HepG2 (cell line): Measurements from ENCODE around the gene FUT1. TPM values are rescaled to one million over a fixed set of nuclear protein-coding genes. Genes with fewer than 3 reads are reported as not detected.
A peak's percentile ranks its signal among the peaks of the same experiment; 100 is the strongest.

Experiments used
- ATF6 ChIP-seq: sonication (generic); formaldehyde crosslinking; conservative IDR thresholded peaks from 2 replicates; pipeline ENCODE4 v1.4.0; 2020; ENCODE audit warnings: missing genetic modification reagents
- DRAP1 ChIP-seq: IDR thresholded peaks from 2 replicates; pipeline ENCODE4 v1.6.1; 2016; ENCODE audit warnings: missing genetic modification reagents, missing compliant biosample characterization
- HMG20A ChIP-seq: IDR thresholded peaks from 2 replicates; pipeline ENCODE4 v1.6.1; 2016; ENCODE audit warnings: borderline replicate concordance
- MYNN ChIP-seq: sonication (generic); formaldehyde crosslinking; IDR thresholded peaks from 2 replicates; pipeline ENCODE4 v1.4.0; 2020; ENCODE audit warnings: mild to moderate bottlenecking, low read depth, missing genetic modification reagents
- NCOA2 ChIP-seq: sonication (generic); formaldehyde crosslinking; IDR thresholded peaks from 2 replicates; pipeline ENCODE4 v1.8.0; 2022; ENCODE audit warnings: inconsistent platforms
- NCOA5 ChIP-seq: sonication (generic); formaldehyde crosslinking; IDR thresholded peaks from 2 replicates; pipeline ENCODE4 v1.4.0; 2020; ENCODE audit warnings: missing genetic modification reagents
- PAX8 ChIP-seq: sonication (generic); formaldehyde crosslinking; IDR thresholded peaks from 2 replicates; pipeline ENCODE4 v1.8.0; 2022; ENCODE audit warnings: mild to moderate bottlenecking, missing genetic modification reagents, borderline replicate concordance
- STAT5B ChIP-seq: sonication (generic); formaldehyde crosslinking; IDR thresholded peaks from 2 replicates; pipeline ENCODE4 v1.4.0; 2020; ENCODE audit warnings: missing genetic modification reagents
- SUZ12 ChIP-seq: fragments of 150-350 bp; IDR thresholded peaks from 2 replicates; pipeline ENCODE4 v1.6.1; 2014; ENCODE audit warnings: low read depth, low read length
- ZNF101 ChIP-seq: sonication (generic); formaldehyde crosslinking; IDR thresholded peaks from 2 replicates; pipeline ENCODE4 v1.4.0; 2020; ENCODE audit warnings: mild to moderate bottlenecking, low read depth, missing genetic modification reagents, borderline replicate concordance
- ZNF337 ChIP-seq: sonication (generic); formaldehyde crosslinking; IDR thresholded peaks from 2 replicates; pipeline ENCODE4 v1.5.1; 2020; ENCODE audit warnings: missing genetic modification reagents, low read depth, mild to moderate bottlenecking, borderline replicate concordance
- ZNF557 ChIP-seq: sonication (generic); formaldehyde crosslinking; IDR thresholded peaks from 2 replicates; pipeline ENCODE4 v1.4.0; 2020; ENCODE audit warnings: missing genetic modification reagents
- ZNF687 ChIP-seq: sonication (generic); formaldehyde crosslinking; IDR thresholded peaks from 2 replicates; pipeline ENCODE4 v1.5.1; 2020; ENCODE audit warnings: mild to moderate bottlenecking, missing genetic modification reagents, moderate library complexity
- ZNF768 ChIP-seq: sonication (generic); formaldehyde crosslinking; IDR thresholded peaks from 2 replicates; pipeline ENCODE4 v1.4.0; 2020; ENCODE audit warnings: missing genetic modification reagents
- ZNF878 ChIP-seq: sonication (generic); formaldehyde crosslinking; IDR thresholded peaks from 2 replicates; pipeline ENCODE4 v1.8.1; 2023; ENCODE audit warnings: mild to moderate bottlenecking, missing genetic modification reagents, moderate library complexity
- ZSCAN22 ChIP-seq: sonication (generic); formaldehyde crosslinking; IDR thresholded peaks from 2 replicates; pipeline ENCODE4 v1.4.0; 2020; ENCODE audit warnings: mild to moderate bottlenecking, missing genetic modification reagents
- polyA plus RNA-seq, 8 experiments: library from polyadenylated mRNA; depleted of rRNA in 3 of 8; stranded (reverse) in 7 of 8; unstranded in 1 of 8; fragments of >200 nt; fragmentation: Illumina TruSeq in 4 of 8; extraction: Trizol in 4 of 8; gene quantifications; 2 replicates each; pipeline versions ENCODE4 v1.2.1 to v1.2.3, GENCODE V29; 2011 to 2016; ENCODE audit warnings: low read depth in 4 of 8, missing spikeins in 1 of 8, mixed read lengths in 1 of 8; ENCODE audit not compliant: insufficient read depth in 1 of 8
- total RNA-seq, 5 experiments: library from RNA; depleted of rRNA; stranded (reverse); fragments of >200 nt; fragmentation: Illumina TruSeq; extraction: Trizol; gene quantifications; 2 replicates each; pipeline ENCODE4 v1.2.3, GENCODE V29; 2016; ENCODE audit warnings: low read depth in 1 of 5
- TF ChIP-seq, protein P1 (sequence below): IDR thresholded peaks from 2 replicates; pipeline ENCODE4 v1.6.1; 2012; ENCODE audit warnings: inconsistent platforms
- TF ChIP-seq, protein P2 (sequence below): IDR thresholded peaks from 2 replicates; pipeline ENCODE4 v1.4.0; 2020; ENCODE audit warnings: mild to moderate bottlenecking, missing genetic modification reagents

Gene FUT1
- total and polyA plus RNA-seq, 2 of the 13 experiments (the other 11 are each of a cell fraction or from before 2014, with no cell fraction given): 0.07 to 1.1 TPM

- TF ChIP-seq DRAP1 (CRISPR knock-in tag) (no peak), ZNF557 (no peak), ZNF768 (CRISPR knock-in tag) (no peak), PAX8 (no peak), ZNF878 (no peak), ZNF101 (CRISPR knock-in tag) (no peak), ZSCAN22 (CRISPR knock-in tag) (no peak), NCOA5 (CRISPR knock-in tag) (no peak), HMG20A (CRISPR knock-in tag) (no peak), STAT5B (CRISPR knock-in tag) (no peak), ZNF687 (CRISPR knock-in tag) (no peak), SUZ12 (no peak), NCOA2 (CRISPR knock-in tag) (no peak), ZNF337 (no peak), ATF6 (CRISPR knock-in tag) (no peak), MYNN (CRISPR knock-in tag) (no peak)
- TF ChIP-seq, protein P1, sequence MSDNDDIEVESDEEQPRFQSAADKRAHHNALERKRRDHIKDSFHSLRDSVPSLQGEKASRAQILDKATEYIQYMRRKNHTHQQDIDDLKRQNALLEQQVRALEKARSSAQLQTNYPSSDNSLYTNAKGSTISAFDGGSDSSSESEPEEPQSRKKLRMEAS: peak; percentile 41
- TF ChIP-seq, protein P2, sequence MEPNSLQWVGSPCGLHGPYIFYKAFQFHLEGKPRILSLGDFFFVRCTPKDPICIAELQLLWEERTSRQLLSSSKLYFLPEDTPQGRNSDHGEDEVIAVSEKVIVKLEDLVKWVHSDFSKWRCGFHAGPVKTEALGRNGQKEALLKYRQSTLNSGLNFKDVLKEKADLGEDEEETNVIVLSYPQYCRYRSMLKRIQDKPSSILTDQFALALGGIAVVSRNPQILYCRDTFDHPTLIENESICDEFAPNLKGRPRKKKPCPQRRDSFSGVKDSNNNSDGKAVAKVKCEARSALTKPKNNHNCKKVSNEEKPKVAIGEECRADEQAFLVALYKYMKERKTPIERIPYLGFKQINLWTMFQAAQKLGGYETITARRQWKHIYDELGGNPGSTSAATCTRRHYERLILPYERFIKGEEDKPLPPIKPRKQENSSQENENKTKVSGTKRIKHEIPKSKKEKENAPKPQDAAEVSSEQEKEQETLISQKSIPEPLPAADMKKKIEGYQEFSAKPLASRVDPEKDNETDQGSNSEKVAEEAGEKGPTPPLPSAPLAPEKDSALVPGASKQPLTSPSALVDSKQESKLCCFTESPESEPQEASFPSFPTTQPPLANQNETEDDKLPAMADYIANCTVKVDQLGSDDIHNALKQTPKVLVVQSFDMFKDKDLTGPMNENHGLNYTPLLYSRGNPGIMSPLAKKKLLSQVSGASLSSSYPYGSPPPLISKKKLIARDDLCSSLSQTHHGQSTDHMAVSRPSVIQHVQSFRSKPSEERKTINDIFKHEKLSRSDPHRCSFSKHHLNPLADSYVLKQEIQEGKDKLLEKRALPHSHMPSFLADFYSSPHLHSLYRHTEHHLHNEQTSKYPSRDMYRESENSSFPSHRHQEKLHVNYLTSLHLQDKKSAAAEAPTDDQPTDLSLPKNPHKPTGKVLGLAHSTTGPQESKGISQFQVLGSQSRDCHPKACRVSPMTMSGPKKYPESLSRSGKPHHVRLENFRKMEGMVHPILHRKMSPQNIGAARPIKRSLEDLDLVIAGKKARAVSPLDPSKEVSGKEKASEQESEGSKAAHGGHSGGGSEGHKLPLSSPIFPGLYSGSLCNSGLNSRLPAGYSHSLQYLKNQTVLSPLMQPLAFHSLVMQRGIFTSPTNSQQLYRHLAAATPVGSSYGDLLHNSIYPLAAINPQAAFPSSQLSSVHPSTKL (CRISPR knock-in tag): no peak
Measured at GRCh38 chr19:48719263-48720171, 32.9 kb downstream of the FUT1 start, which contains the start of gene MAMSTR (continued).
